H9 (cell line): ENCODE data around the gene ABR. TPM values are rescaled to one million over a fixed set of nuclear protein-coding genes. Genes with fewer than 3 reads are reported as not detected.

ENCODE experiments used
- DNase-seq: peaks from one replicate; pipeline ENCODE4 v3.0.0-alpha.2; 2017
- H2AFZ ChIP-seq: one replicate; pipeline ENCODE4 v1.6.1; 2013; ENCODE audit warnings: mild to moderate bottlenecking, low read length, control low read depth, moderate library complexity
- H2AK5ac ChIP-seq: 2 replicates; pipeline ENCODE4 v1.6.1; 2013; ENCODE audit warnings: low read length, control low read depth, mixed read lengths; ENCODE audit not compliant: insufficient read length
- H2BK120ac ChIP-seq: one replicate; pipeline ENCODE4 v1.6.1; 2013; ENCODE audit warnings: low read depth, mild to moderate bottlenecking, low read length, control low read depth, inconsistent platforms; ENCODE audit not compliant: poor library complexity, severe bottlenecking
- H2BK12ac ChIP-seq: 2 replicates; pipeline ENCODE4 v1.6.1; 2013; ENCODE audit warnings: low read length, control low read depth, mixed read lengths, low read depth; ENCODE audit not compliant: insufficient read length
- H2BK15ac ChIP-seq: 2 replicates; pipeline ENCODE4 v1.6.1; 2013; ENCODE audit warnings: low read depth, low read length, control low read depth
- H2BK20ac ChIP-seq: one replicate; pipeline ENCODE4 v1.6.1; 2013; ENCODE audit warnings: low read depth, mild to moderate bottlenecking, low read length, control low read depth, inconsistent platforms; ENCODE audit not compliant: poor library complexity, severe bottlenecking
- H2BK5ac ChIP-seq: 2 replicates; pipeline ENCODE4 v1.6.1; 2013; ENCODE audit warnings: low read length, control low read depth, mixed read lengths; ENCODE audit not compliant: insufficient read length
- H3K14ac ChIP-seq: 2 replicates; pipeline ENCODE4 v1.6.1; 2013; ENCODE audit warnings: low read length, control low read depth; ENCODE audit not compliant: insufficient read depth
- H3K18ac ChIP-seq: 2 replicates; pipeline ENCODE4 v1.6.1; 2013; ENCODE audit warnings: low read depth, mild to moderate bottlenecking, mixed read lengths, low read length, control low read depth; ENCODE audit not compliant: insufficient read length
- H3K23ac ChIP-seq: 2 replicates; pipeline ENCODE4 v1.6.1; 2013; ENCODE audit warnings: low read length, control low read depth, mixed read lengths, low read depth; ENCODE audit not compliant: insufficient read length
- H3K23me2 ChIP-seq: 2 replicates; pipeline ENCODE4 v1.6.1; 2013; ENCODE audit warnings: low read depth, mild to moderate bottlenecking, mixed read lengths, low read length, control low read depth; ENCODE audit not compliant: insufficient read length, poor library complexity, severe bottlenecking
- H3K27ac ChIP-seq: 2 replicates; pipeline ENCODE4 v1.5.1; 2013; ENCODE audit warnings: low read length, control low read depth, mixed read lengths, low read depth; ENCODE audit not compliant: insufficient read length
- H3K27me3 ChIP-seq: 2 replicates; pipeline ENCODE4 v1.6.1; 2013; ENCODE audit warnings: low read length, control low read depth, inconsistent platforms; ENCODE audit not compliant: insufficient read depth
- H3K4ac ChIP-seq: 2 replicates; pipeline ENCODE4 v1.6.1; 2013; ENCODE audit warnings: low read depth, mild to moderate bottlenecking, control low read depth, inconsistent platforms, low read length, moderate library complexity
- H3K4me1 ChIP-seq: 2 replicates; pipeline ENCODE4 v1.6.1; 2013; ENCODE audit warnings: low read length, control low read depth, inconsistent platforms; ENCODE audit not compliant: insufficient read depth
- H3K4me2 ChIP-seq: 2 replicates; pipeline ENCODE4 v1.6.1; 2013; ENCODE audit warnings: low read length, control low read depth, mixed read lengths; ENCODE audit not compliant: insufficient read length, insufficient read depth
- H3K56ac ChIP-seq: 2 replicates; pipeline ENCODE4 v1.6.1; 2013; ENCODE audit warnings: low read depth, mild to moderate bottlenecking, mixed read lengths, low read length, control low read depth; ENCODE audit not compliant: insufficient read length
- H3K79me1 ChIP-seq: 2 replicates; pipeline ENCODE4 v1.6.1; 2013; ENCODE audit warnings: low read depth, mild to moderate bottlenecking, moderate library complexity, low read length, control low read depth, inconsistent platforms; ENCODE audit not compliant: insufficient read depth, poor library complexity, severe bottlenecking
- H3K79me2 ChIP-seq: 2 replicates; pipeline ENCODE4 v1.6.1; 2013; ENCODE audit warnings: low read length, control low read depth, inconsistent platforms; ENCODE audit not compliant: insufficient read depth
- H3K9ac ChIP-seq: 2 replicates; pipeline ENCODE4 v1.6.1; 2013; ENCODE audit warnings: low read length, control low read depth, mixed read lengths; ENCODE audit not compliant: insufficient read length; ENCODE audit errors: extremely low read depth
- H3K9me3 ChIP-seq: one replicate; pipeline ENCODE4 v1.6.1; 2013; ENCODE audit warnings: low read depth, low read length, inconsistent platforms; ENCODE audit not compliant: control insufficient read depth
- H3T11ph ChIP-seq: one replicate; pipeline ENCODE4 v1.6.1; 2013; ENCODE audit warnings: mild to moderate bottlenecking, low read length, control low read depth, inconsistent platforms
- H4K20me1 ChIP-seq: one replicate; pipeline ENCODE4 v1.6.1; 2013; ENCODE audit not compliant: control insufficient read depth, insufficient read length, insufficient read depth
- H4K5ac ChIP-seq: 2 replicates; pipeline ENCODE4 v1.6.1; 2013; ENCODE audit warnings: low read depth, mild to moderate bottlenecking, mixed read lengths, low read length, control low read depth; ENCODE audit not compliant: insufficient read length
- H4K8ac ChIP-seq: replicated peaks from 2 replicates; pipeline ENCODE4 v1.6.1; 2013; ENCODE audit warnings: low read length, control low read depth, mixed read lengths, low read depth; ENCODE audit not compliant: insufficient read length
- H4K91ac ChIP-seq: 2 replicates; pipeline ENCODE4 v1.6.1; 2013; ENCODE audit warnings: low read depth, mild to moderate bottlenecking, moderate library complexity, mixed read lengths, low read length, control low read depth; ENCODE audit not compliant: insufficient read length
- H3K27ac Mint-ChIP-seq, 3 experiments: 2 replicates in 2 of 3; 3 replicates in 1 of 3; pipeline ENCODE4 v1.8.0; 2020 to 2021; ENCODE audit warnings: mixed read lengths in 3 of 3, mild to moderate bottlenecking in 1 of 3, moderate library complexity in 1 of 3
- H3K27me3 Mint-ChIP-seq: 2 replicates; pipeline ENCODE4 v1.8.0; 2021; ENCODE audit warnings: low read depth, mild to moderate bottlenecking, moderate library complexity, mixed read lengths
- H3K36me3 Mint-ChIP-seq, 3 experiments: 2 replicates in 2 of 3; 3 replicates in 1 of 3; pipeline ENCODE4 v1.8.0; 2020 to 2021; ENCODE audit warnings: low read depth in 3 of 3, mixed read lengths in 3 of 3; ENCODE audit not compliant: insufficient read depth in 1 of 3
- H3K4me1 Mint-ChIP-seq, 2 experiments: 2 replicates each; pipeline ENCODE4 v1.8.0; 2020; ENCODE audit warnings: mixed read lengths in 2 of 2
- H3K4me3 Mint-ChIP-seq, 2 experiments: 2 replicates in 1 of 2; 3 replicates in 1 of 2; pipeline ENCODE4 v1.8.0; 2020 to 2021; ENCODE audit warnings: mild to moderate bottlenecking in 2 of 2, mixed read lengths in 2 of 2, moderate library complexity in 1 of 2
- H3K9me3 Mint-ChIP-seq, 2 experiments: 2 replicates in 1 of 2; 3 replicates in 1 of 2; pipeline ENCODE4 v1.8.0; 2020; ENCODE audit warnings: mild to moderate bottlenecking in 2 of 2, mixed read lengths in 2 of 2, moderate library complexity in 1 of 2
- CTCF ChIP-seq: fragments of 200-600 bp; sonication (generic); conservative IDR thresholded peaks from 3 replicates; pipeline ENCODE4 v1.8.0; 2021; ENCODE audit warnings: antibody characterized with exemption, mild to moderate bottlenecking
- WGBS: extraction: QIAGEN DNeasy Blood & Tissue Kit; methylation state at CpG from one replicate; pipeline ENCODE4 v1.1.7; 2013; ENCODE audit warnings: missing lambda C conversion rate, low lambda C conversion rate, mixed read lengths; ENCODE audit not compliant: insufficient read length; ENCODE audit errors: extremely low coverage; 5-methylcytosine and 5-hydroxymethylcytosine counted together
- total RNA-seq: library from RNA; stranded (reverse); gene quantifications from 2 replicates; pipeline ENCODE4 v1.2.1, GENCODE V29; 2021

Gene ABR
- total RNA-seq, 1 experiment from 2014 or later: 34.7 TPM

- Histone ChIP-seq H3K4ac (no peak overlapping the region), H4K91ac (no peak overlapping the region), H3K18ac (no peak overlapping the region), H2BK5ac (no peak overlapping the region), H3K14ac (no peak overlapping the region), H2BK12ac (no peak overlapping the region), H3K9ac (no peak overlapping the region), H4K8ac (no peak overlapping the region), H4K20me1 (no peaks in the 10 kb centered on the region), H3K27me3 (no peaks in the 10 kb centered on the region), H3K9me3 (no peaks in the 10 kb centered on the region), H2BK15ac (no peak overlapping the region), H3K79me1 (no peaks in the 10 kb centered on the region), H3K23me2 (no peaks in the 10 kb centered on the region), H3K4me2 (no peak overlapping the region), H3K27ac (no peak overlapping the region), H3K23ac (no peak overlapping the region), H3K56ac (no peak overlapping the region), H3K79me2 (no peaks in the 10 kb centered on the region), H3T11ph (no peak overlapping the region), H4K5ac (no peak overlapping the region), H3K4me1 (no peaks in the 10 kb centered on the region), H2AK5ac (no peak overlapping the region), H2AFZ (no peak overlapping the region), H2BK120ac (no peak overlapping the region), H2BK20ac (no peak overlapping the region)
- Mint-ChIP-seq H3K36me3 (peaks cover 10 to 30% (median 11%) of the 10 kb centered on the region in 3 experiments), H3K27ac (no peak overlapping the region), H3K9me3 (no peaks in the 10 kb centered on the region), H3K27me3 (no peaks in the 10 kb centered on the region; the same call in 1 of the 2 replicates), H3K4me1 (0 out of 4 replicates have a peak, but pooled peaks cover 0 to 7% of the 10 kb centered on the region in 2 experiments), H3K4me3 (no peak overlapping the region)
- DNase-seq: no peak
- no CpG with 5 or more reads among the region's 9 CpGs for WGBS
- TF ChIP-seq CTCF: no peak
These were observed 83.6 kb downstream of the ABR start for GRCh38 chr17:1096215-1096614.
